A673 (cell line): Measurements from ENCODE around the gene FCHSD2.

Experiments
- EZH2 ChIP-seq: fragments of 200-600 bp; sonication (generic); IDR thresholded peaks from 2 replicates; pipeline ENCODE4 v1.6.1; 2017; ENCODE audit warnings: borderline replicate concordance, low read depth, mild to moderate bottlenecking, mixed read lengths, antibody characterized with exemption, low read length; ENCODE audit not compliant: poor library complexity, severe bottlenecking
- TF ChIP-seq, protein P1 (sequence below): fragments of 300-800, 200-600 bp; sonication (generic); conservative IDR thresholded peaks from 2 replicates; pipeline ENCODE4 v1.5.1; 2017; ENCODE audit warnings: low read depth, mild to moderate bottlenecking, antibody characterized with exemption, low read length, moderate library complexity, mixed read lengths

DNA sequence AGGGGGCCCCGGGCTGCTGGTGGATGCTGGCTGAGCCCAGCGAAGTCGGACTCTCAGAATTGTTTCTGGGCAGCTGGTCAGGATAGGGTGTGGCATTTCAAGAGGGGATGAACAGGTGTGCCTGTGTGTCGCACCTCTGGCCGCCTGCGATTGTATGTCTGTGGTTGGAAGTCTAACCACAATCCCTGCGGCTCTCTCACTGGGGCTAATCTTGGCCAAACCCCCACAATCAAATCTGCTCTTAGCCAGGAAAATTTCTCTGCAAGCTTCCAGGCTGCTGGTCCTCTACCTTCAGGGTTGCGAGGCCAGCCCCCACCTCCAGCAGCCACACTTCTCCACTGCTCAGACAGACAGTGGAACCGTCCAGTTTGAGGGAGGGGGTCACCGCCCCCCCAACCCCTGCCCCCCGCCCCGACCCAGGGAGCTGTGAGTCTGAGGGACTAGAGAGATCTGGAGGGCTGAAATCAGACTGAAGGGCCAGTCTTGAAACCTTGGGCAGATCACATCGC lies 327.0 kb downstream of the FCHSD2 start:
- TF ChIP-seq, protein P1, sequence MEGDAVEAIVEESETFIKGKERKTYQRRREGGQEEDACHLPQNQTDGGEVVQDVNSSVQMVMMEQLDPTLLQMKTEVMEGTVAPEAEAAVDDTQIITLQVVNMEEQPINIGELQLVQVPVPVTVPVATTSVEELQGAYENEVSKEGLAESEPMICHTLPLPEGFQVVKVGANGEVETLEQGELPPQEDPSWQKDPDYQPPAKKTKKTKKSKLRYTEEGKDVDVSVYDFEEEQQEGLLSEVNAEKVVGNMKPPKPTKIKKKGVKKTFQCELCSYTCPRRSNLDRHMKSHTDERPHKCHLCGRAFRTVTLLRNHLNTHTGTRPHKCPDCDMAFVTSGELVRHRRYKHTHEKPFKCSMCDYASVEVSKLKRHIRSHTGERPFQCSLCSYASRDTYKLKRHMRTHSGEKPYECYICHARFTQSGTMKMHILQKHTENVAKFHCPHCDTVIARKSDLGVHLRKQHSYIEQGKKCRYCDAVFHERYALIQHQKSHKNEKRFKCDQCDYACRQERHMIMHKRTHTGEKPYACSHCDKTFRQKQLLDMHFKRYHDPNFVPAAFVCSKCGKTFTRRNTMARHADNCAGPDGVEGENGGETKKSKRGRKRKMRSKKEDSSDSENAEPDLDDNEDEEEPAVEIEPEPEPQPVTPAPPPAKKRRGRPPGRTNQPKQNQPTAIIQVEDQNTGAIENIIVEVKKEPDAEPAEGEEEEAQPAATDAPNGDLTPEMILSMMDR = no peak
- no peak for TF ChIP-seq EZH2
